ENCODE measurements around the gene TBCK. TPM values are rescaled to one million over a fixed set of nuclear protein-coding genes. Genes with fewer than 3 reads are reported as not detected.
A peak's percentile ranks its signal among the peaks of the same experiment; 100 is the strongest.

The TBCK gene
- total and polyA plus RNA-seq, 2 of the 8 experiments (the other 6 are each of a cell fraction or from before 2014, with no cell fraction given) = 10.2 to 18.7 TPM

DNA sequence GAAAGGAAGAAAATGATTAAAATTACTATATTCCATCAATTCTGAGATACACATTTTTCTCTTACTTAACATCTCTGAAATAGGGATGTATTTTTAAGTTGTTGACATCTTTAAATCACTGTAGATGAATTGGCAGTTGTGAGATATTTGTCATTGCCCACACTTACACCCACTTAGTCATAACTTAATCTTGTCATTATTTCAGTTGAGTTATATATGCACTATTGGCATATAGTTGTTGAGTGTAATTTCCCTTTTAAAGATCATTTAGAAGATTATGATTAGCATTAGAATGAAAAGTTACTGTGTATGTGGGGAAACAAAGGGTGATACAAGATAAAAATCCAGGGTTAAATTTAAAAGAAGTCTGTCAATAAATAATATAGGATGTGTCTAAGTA lies 2.5 kb upstream of the TBCK start:
- no peak overlapping the region for H2BK15ac ChIP-seq (ENCODE audit: low read length)
- H2BK120ac ChIP-seq (replicated peaks; ENCODE audit: low read depth, low read length) = no peak overlapping the region
- ChIA-PET CTCF (ENCODE audit: partially characterized antibody) (no interaction called here), POLR2A (ENCODE audit: partially characterized antibody) (no interaction called here)
- H3K9me3 ChIP-seq (ENCODE audit: insufficient read depth in 2 of 2, low read depth in 1 of 2, low read length in 1 of 2) = peaks cover 0 to 10% of the 10 kb centered on the region in 2 experiments; a peak in 1 of 4 replicates
- no peak overlapping the region for H4K8ac ChIP-seq (ENCODE audit: extremely low read depth, insufficient read depth, low read length)
- TF ChIP-seq SP2 (IDR thresholded peaks at IDR 0.05; ENCODE audit: low read length) = no peak
- no peak for TF ChIP-seq CHD2 (IDR thresholded peaks at IDR 0.05; ENCODE audit: low read length)
- no peak for TF ChIP-seq SIN3A (conservative IDR thresholded peaks at IDR 0.05 in 1 of 2, IDR thresholded peaks at IDR 0.05 in 1 of 2; ENCODE audit: low read depth in 1 of 2, low read length in 2 of 2)
- TF ChIP-seq ASH2L (IDR thresholded peaks at IDR 0.05; ENCODE audit: low read length) = no peak
- no peak for TF ChIP-seq POU5F1 (IDR thresholded peaks at IDR 0.05; ENCODE audit: low read depth, low read length)
- H4K20me1 ChIP-seq (replicated peaks in 1 of 2; ENCODE audit: control insufficient read depth in 1 of 2, insufficient read depth in 2 of 2, low read length in 2 of 2) = no peaks in the 10 kb centered on the region
- no peak overlapping the region for H2AK5ac ChIP-seq (ENCODE audit: low read depth, low read length)
- peaks cover 5 to 55% of the 10 kb centered on the region in 2 experiments; a peak in 3 of 4 replicates for H3K79me2 ChIP-seq (ENCODE audit: control insufficient read depth in 1 of 2, insufficient read depth in 2 of 2, low read length in 2 of 2)
- H3K4me3 ChIP-seq (ENCODE audit: extremely low read depth in 1 of 4, insufficient read depth in 2 of 4, low read depth in 3 of 4, low read length in 4 of 4) = no peak overlapping the region
- peaks cover 2% of the 10 kb centered on the region; the same call in 1 of the 2 replicates for H3K79me1 ChIP-seq (ENCODE audit: low read depth, low read length)
- no peak overlapping the region for H3K27ac ChIP-seq (ENCODE audit: low read depth, low read length)
- no peak overlapping the region for H3K4me2 ChIP-seq (ENCODE audit: insufficient read depth in 1 of 2, low read depth in 2 of 2, low read length in 2 of 2)
- H2BK5ac ChIP-seq (ENCODE audit: low read depth, low read length) = no peak overlapping the region
- no peak overlapping the region for H4K5ac ChIP-seq (ENCODE audit: insufficient read length, low read depth, low read length)
- no peak overlapping the region for H4K91ac ChIP-seq (replicated peaks; ENCODE audit: insufficient read length, low read length)
- peak overlapping the region in 1 of 4 experiments; percentile 14; a peak in 1 of 7 replicates for H3K9ac ChIP-seq (replicated peaks in 1 of 4; ENCODE audit: extremely low read depth in 1 of 4, low read depth in 3 of 4, low read length in 3 of 4)
- FAIRE-seq (no peak), DNase-seq (ENCODE audit: low read depth in 1 of 2, low spot score in 2 of 2) (no peak)
- H2BK12ac ChIP-seq (ENCODE audit: low read depth, low read length) = no peak overlapping the region
- no peak overlapping the region for H3K14ac ChIP-seq (ENCODE audit: insufficient read length)
- no peaks in the 10 kb centered on the region for H3K27me3 ChIP-seq (replicated peaks in 1 of 4; ENCODE audit: control insufficient read depth in 3 of 4, extremely low read depth in 1 of 4, insufficient read depth in 3 of 4, low read length in 3 of 4)
- H3K4me1 ChIP-seq (replicated peaks in 1 of 4; ENCODE audit: control insufficient read depth in 3 of 4, insufficient read depth in 4 of 4, low read length in 3 of 4) = no peaks in the 10 kb centered on the region
- H3K18ac ChIP-seq (ENCODE audit: extremely low read depth, low read length) = no peak overlapping the region
- H3K36me3 ChIP-seq (ENCODE audit: control insufficient read depth in 2 of 4, insufficient read depth in 4 of 4, low read length in 3 of 4) = peaks cover 0 to 11% (median 2%) of the 10 kb centered on the region in 4 experiments; a peak in 2 of 8 replicates
- no peak overlapping the region for H3K56ac ChIP-seq (replicated peaks; ENCODE audit: insufficient read length, low read depth, low read length)
- peaks cover 10% of the 10 kb centered on the region; the same call in 1 of the 2 replicates for H3K23me2 ChIP-seq (ENCODE audit: low read depth, low read length)
- H2AFZ ChIP-seq (ENCODE audit: low read length) = no peak overlapping the region
- no peak overlapping the region for H3K4ac ChIP-seq (replicated peaks; ENCODE audit: insufficient read length, low read depth, low read length)
- no peak overlapping the region for H3K23ac ChIP-seq (ENCODE audit: insufficient read length)
- no peak overlapping the region for H2BK20ac ChIP-seq (ENCODE audit: low read length)
